ENCODE measurements around the gene MYL7.

Gene MYL7

GRCh38 chr7:44107116-44107960 is 33.8 kb downstream of the MYL7 start:
- Histone ChIP-seq H3K36me3 (no peaks in the 10 kb centered on the region), H3K4me3 (ENCODE audit: low read depth in 1 of 2, low read length in 1 of 2) (no peak overlapping the region), H3K27me3 (peaks cover 48% of the 10 kb centered on the region), H3K27ac (no peak overlapping the region), H3K4me1 (ENCODE audit: control insufficient read depth in 1 of 2, insufficient read depth in 1 of 2, low read depth in 1 of 2, low read length in 1 of 2) (no peaks in the 10 kb centered on the region), H3K9me3 (no peaks in the 10 kb centered on the region)
- no peak for TF ChIP-seq CTCF (IDR thresholded peaks at IDR 0.05)

GRCh38 chr7:44106311-44107065 is 34.6 kb downstream of the MYL7 start:
- TF ChIP-seq CTCF (IDR thresholded peaks at IDR 0.05), result no peak
- H3K27ac ChIP-seq, result no peak overlapping the region
- no peaks in the 10 kb centered on the region for H3K4me1 ChIP-seq (ENCODE audit: control insufficient read depth in 1 of 2, insufficient read depth in 1 of 2, low read depth in 1 of 2, low read length in 1 of 2)
- H3K36me3 ChIP-seq, result no peaks in the 10 kb centered on the region
- no peak overlapping the region for H3K4me3 ChIP-seq (ENCODE audit: low read depth in 1 of 2, low read length in 1 of 2)
- H3K9me3 ChIP-seq, result no peaks in the 10 kb centered on the region
- peaks cover 56% of the 10 kb centered on the region for H3K27me3 ChIP-seq

- Histone ChIP-seq H3K27me3 (peaks cover 58% of the 10 kb centered on the region), H3K4me1 (ENCODE audit: control insufficient read depth in 1 of 2, insufficient read depth in 1 of 2, low read depth in 1 of 2, low read length in 1 of 2) (no peaks in the 10 kb centered on the region), H3K9me3 (no peaks in the 10 kb centered on the region), H3K27ac (no peak overlapping the region), H3K36me3 (no peaks in the 10 kb centered on the region), H3K4me3 (ENCODE audit: low read depth in 1 of 2, low read length in 1 of 2) (no peak overlapping the region)
- TF ChIP-seq CTCF (IDR thresholded peaks at IDR 0.05), result no peak
These were observed 35.3 kb downstream of the MYL7 start for GRCh38 chr7:44105832-44106231.

GRCh38 chr7:44104860-44105771 is 36.0 kb downstream of the MYL7 start:
- peaks cover 58% of the 10 kb centered on the region for H3K27me3 ChIP-seq
- H3K27ac ChIP-seq, result no peak overlapping the region
- H3K4me1 ChIP-seq (ENCODE audit: control insufficient read depth in 1 of 2, insufficient read depth in 1 of 2, low read depth in 1 of 2, low read length in 1 of 2), result no peaks in the 10 kb centered on the region
- no peaks in the 10 kb centered on the region for H3K36me3 ChIP-seq
- TF ChIP-seq CTCF (IDR thresholded peaks at IDR 0.05), result no peak
- H3K4me3 ChIP-seq (ENCODE audit: low read depth in 1 of 2, low read length in 1 of 2), result no peak overlapping the region
- no peaks in the 10 kb centered on the region for H3K9me3 ChIP-seq

Data from neutrophil (primary cell).